NCI-H187 treated with DMSO at 0.1 percent for 48 hours (cell line): ENCODE results near the gene NDUFS4.
"Not testable (repeated sequence)": the region's sequence is repeated elsewhere in the genome, so short reads cannot be mapped to it uniquely, and the experiment has no call there.

Experiments
- DNase-seq: peaks from one replicate; lab custom pipeline; 2025; lab: John Stamatoyannopoulos, UW

The NDUFS4 gene

DNA sequence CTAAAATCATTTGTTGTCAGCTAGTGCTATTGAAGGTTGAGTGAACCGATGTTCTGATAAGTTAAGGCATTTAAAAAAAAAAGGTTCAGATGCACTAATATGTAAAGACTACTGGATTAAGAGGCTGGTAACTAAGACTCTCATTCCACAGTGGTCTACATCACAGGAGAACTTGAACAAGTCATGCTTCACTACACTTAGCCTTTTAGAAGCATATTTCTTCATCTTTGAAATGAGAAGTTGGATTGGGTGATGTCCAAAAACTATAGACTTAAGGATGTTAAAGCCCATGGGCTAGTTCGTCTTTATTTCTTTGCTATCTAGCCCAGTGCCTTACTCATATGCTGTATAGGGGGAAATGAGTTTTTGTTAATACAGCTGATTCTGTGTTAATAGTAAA lies 107.2 kb downstream of the NDUFS4 start:
- DNase-seq, result no peak

DNA sequence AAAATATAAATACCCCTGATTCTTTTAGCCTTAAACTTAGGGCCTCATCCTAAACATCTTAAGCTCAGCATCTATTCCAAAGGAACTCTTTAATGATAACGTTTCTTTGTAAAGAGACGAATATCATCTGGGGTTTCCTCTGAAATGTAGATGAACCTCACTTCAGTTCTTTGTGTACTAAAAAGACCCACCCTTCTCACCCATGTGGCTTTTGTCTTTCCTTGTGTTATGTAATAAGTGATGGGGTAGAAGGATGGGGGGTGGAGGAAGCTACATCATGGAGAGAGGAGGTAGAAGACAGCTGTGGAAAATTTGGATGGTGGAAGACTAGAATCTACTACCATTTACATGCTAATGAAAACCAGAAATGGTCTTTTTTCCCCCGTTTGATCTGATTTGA lies 111.0 kb downstream of the NDUFS4 start:
- no peak for DNase-seq

DNA sequence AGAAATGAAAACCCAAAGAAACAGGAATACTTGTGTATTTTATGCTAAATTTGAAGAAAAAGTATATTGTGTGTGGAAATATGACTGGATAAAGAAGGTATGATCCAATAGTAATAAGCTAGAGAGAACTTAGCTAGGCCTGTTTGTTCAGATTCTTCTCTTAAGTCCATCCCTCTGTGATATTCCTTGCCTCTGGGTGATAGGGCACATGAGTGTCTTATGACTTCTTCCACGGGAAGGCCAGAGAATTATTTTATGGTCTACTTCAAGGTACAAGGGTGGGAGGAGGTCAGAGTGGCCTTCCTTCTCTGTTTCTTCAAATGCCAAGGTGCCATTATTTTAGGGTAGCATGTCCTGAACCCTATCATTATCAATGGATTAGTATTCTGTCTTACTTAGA lies 113.7 kb downstream of the NDUFS4 start:
- DNase-seq, result no peak

DNA sequence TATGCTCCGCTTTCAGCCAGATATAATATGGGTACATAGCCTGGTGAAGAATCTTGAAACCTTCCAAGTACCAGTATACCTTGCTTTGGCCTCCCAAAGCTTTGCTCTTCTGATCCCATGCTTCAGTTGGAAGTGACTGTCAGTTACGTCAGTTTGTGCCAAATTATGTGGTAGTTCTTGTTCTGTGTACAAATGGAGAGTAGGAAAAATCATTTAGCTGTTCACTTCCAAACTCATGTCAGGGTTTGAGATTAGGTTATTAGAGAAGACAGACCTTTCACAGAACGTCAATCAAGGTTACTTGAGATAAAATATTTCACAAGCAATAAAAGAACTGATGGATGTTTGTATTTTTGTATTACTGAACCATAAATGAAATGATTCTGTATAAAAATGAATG lies 117.2 kb downstream of the NDUFS4 start:
- no peak for DNase-seq

DNA sequence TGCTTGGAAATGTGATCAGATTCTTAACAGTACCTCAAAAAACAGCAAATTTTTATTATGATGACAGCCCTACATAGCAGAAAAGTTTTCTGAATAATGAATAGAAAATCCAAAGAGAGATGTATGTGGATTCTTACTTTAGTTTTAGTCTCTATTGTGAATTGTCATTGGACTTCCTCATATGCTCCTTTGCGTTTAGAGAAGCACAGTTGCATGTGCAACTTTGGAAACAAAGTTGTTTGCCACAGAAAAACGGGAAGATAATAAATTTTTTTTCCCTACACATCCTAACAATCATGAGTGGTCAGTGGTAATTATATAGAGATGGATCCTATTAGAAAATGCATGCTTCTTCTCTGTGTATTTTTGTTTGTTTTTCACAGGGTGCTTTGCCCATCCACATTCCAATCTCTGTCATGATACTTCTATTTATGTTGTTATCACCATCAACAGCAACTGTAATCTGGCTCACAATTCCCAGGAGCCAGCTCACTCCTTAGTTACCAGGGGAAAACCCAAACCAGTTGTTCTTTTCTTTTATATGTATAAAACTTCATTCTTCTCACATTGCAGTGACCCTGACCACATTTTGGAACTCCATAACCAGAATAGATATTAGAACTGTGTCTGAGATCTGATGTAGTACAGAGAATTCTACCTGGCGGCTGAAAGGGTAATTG lies 118.7 kb downstream of the NDUFS4 start:
- no peak for DNase-seq

DNA sequence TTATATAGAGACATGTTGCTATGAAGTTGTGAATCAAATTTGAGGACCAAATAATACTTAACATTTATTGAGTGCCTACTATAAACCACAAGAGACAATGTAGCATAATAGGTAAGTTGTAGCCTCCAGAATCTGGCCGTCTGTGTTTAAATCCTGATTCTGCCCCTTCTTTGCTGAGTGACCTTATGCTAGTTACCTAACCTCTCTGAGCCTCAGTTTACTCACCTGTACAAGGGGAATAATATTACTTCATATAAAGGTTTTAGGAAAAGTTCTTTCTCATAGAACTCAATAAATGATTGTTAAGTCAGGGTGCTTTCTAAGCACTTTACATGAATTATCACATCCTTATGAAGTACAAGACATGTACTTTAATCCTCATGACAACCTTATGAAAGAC lies 120.6 kb downstream of the NDUFS4 start:
- no peak for DNase-seq

DNA sequence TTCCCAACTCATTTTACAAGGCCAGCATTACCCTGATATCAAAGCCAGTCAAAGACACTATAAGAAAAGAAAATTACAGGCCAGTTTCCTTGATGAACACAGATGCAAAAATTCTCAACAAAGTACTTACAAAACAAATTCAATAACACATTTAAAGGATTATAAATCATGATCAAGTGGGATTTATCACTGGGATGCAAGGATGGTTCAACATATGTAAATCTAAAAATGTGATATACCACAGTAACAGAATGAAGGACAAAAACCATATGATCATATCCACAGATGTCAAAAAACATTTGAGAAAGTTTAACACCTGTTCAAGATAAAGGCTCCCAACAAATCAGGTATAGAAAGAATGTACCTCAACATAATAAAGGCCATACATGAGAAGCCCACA lies 130.6 kb downstream of the NDUFS4 start:
- DNase-seq, result no peak

DNA sequence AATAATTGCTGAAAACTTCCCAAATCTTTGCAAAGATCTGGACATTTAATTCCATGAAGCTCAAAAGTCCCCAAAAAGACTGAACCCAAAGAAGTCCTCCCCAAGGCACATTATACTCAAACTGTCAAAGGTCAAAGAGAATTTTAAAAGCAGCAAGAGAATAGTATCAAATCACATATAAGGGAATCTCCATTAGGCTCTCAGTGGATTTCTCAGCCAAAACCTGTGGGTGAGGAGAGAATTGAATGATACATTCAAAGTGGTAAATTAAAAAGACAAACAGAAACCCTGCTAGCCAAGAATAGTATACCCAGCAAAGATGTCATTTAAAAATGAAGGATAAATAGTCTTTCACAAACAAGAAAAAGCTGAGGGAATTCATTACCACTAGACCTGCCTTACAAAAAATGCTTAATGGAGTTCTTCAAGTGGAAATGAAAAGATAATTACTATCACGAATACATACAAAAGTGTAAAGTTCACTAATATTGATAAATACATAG lies 134.1 kb downstream of the NDUFS4 start:
- no peak for DNase-seq

DNA sequence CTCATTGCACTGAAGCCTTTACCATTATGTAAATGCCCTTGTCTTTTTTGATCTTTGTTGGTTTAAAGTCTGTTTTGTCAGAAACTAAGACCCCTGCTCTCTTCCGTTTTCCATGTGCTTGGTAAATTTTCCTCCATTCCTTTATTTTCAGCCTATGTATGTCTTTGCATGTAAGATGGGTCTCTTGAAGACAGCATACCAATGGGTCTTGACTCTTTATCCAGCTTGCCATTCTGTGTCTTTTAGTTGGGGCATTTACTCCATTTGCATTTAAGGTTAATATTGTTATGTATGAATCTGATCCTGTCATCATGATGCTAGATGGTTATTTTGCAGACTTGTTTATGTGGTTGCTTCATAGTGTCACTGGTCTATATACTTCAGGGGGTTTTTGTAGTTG lies 150.0 kb downstream of the NDUFS4 start:
- DNase-seq, result not testable (repeated sequence)

DNA sequence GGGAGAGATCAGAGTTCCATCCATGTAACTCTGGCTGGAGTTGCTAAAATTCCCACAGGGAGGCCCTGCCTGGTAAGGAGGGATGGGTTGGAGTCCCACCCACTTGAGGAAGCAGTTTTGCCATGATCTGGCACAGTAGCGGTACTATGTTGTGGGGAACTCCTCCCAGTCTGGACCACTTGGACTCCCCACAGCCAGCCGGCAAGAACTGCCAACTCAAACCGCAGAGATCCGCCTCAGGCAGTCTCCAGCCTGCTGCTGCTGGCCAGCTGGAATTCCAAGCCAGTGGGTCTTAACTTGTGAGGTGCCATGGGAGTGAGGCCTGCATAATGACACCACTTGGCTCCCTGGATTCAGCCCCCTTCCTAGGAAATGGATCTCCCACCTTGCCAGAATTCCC lies 151.9 kb downstream of the NDUFS4 start:
- DNase-seq, result no peak

DNA sequence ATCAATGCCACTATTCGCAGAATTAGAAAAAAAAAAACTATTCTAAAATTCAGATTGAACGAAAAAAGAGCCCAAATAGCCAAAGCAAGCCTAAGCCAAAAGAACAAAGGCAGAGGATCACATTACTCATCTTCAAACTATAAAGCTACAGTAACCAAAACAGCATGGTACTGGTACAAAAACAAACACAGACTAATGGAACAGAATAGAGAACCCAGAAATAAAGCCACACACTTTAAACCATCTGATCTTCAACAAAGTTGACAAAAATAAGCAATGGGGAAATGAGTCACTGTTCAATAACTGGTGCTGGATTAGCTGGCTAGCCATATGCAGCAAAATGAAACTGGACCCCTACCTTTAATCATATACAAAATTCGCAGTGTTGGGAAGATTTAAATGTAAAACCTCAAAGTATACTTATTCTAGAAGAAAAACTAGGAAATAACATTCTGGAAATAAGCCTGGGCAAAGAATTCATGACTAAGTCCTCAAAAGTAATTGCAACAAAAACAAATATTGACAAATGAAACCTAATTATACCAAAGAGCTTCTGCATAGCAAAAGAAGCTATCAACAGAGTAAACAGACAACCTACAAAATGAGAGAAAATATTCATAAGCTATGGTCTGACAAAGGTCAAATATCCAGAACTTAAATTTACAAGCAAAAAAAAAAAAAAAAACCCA lies 153.7 kb downstream of the NDUFS4 start:
- DNase-seq, result no peak

DNA sequence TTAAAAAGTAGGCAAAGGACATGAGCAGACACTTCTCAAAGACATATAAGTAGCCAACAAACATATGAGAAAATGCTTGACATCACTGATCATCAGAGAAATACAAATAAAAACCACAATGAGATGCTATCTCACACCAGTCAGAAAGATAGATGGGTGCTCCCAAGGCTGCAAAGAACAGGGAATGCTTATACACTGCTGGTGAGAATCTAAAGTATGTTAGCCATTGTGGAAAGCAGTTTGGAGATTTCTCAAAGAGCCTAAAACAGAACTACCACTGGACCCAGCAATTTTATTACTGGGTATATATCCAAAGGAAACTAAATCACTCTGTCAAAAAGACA lies 154.2 kb downstream of the NDUFS4 start:
- no peak for DNase-seq

DNA sequence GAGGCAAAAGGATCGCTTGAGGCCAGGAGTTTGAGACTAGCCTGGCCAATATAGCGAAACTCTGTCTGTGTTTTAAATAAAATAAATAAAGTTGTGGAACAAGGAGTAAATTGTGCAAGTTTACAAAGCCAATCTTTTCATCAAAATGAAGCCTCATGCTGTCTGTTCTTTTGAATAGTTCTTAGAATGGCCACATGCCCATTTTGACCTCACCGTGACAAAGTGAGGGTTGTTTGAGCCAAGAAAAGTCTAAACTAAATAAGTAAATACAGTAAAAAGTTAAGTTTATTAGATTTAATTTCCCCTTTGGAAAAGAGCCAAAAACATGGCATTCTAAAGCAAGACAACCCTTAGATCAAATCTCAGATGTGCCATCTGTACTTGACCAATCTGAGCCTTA lies 165.7 kb downstream of the NDUFS4 start:
- no peak for DNase-seq

DNA sequence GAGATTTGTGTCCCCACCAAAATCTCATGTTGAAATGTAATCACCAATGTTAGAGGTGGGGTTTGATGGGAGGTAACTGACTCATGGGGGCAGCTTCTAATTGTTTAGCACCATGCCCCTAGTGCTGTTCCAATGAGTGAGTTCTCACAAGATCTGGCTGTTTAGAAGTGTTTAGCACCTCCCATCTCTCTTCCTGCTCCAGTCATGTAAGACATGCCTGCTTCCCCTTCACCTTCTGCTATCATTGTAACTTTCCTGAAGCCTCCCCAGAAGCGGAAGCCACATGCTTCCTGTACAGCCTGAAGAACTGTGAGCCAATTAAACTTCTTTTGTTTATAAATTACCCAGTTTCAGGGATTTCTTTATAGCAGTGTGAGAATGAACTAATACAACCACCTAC lies 170.5 kb downstream of the NDUFS4 start:
- no peak for DNase-seq
